Kidney capillary endothelial cell (primary cell): ENCODE data around the gene ROMO1.
"Not testable (repeated sequence)": the region's sequence is repeated elsewhere in the genome, so short reads cannot be mapped to it uniquely, and the experiment has no call there.

ENCODE experiments used
- DNase-seq: peaks from one replicate; pipeline ENCODE4 v3.0.0-alpha.2; 2018; ENCODE audit warnings: low spot score

Gene ROMO1

GRCh38 chr20:35681960-35682359 is 17.2 kb upstream of the ROMO1 start:
- no peak for DNase-seq

GRCh38 chr20:35685368-35685767 is 13.8 kb upstream of the ROMO1 start:
- DNase-seq = not testable (repeated sequence)

- not testable (repeated sequence) for DNase-seq
Observed at GRCh38 chr20:35686872-35687271, 12.3 kb upstream of the ROMO1 start.

GRCh38 chr20:35690265-35690664 is 8.9 kb upstream of the ROMO1 start:
- no peak for DNase-seq

- DNase-seq = no peak
Observed at GRCh38 chr20:35695245-35695749, 3.9 kb upstream of the ROMO1 start.

GRCh38 chr20:35695978-35696377 is 3.2 kb upstream of the ROMO1 start:
- no peak for DNase-seq

- no peak for DNase-seq
Observed at GRCh38 chr20:35697696-35698297, 1.4 kb upstream of the ROMO1 start.

- DNase-seq = no peak
Observed at GRCh38 chr20:35698298-35699126, 693 bp upstream of the ROMO1 start.

- DNase-seq = no peak
Observed at GRCh38 chr20:35699957-35700624, 886 bp downstream of the ROMO1 start.

GRCh38 chr20:35700625-35701148 is 1.5 kb downstream of the ROMO1 start:
- no peak for DNase-seq

GRCh38 chr20:35702051-35702823 is 3.0 kb downstream of the ROMO1 start:
- no peak for DNase-seq

- DNase-seq = no peak
Observed at GRCh38 chr20:35702824-35703695, 3.9 kb downstream of the ROMO1 start.

GRCh38 chr20:35704514-35705261 is 5.5 kb downstream of the ROMO1 start:
- DNase-seq = no peak

GRCh38 chr20:35705894-35706293 is 6.7 kb downstream of the ROMO1 start:
- DNase-seq = not testable (repeated sequence)

- not testable (repeated sequence) for DNase-seq
Observed at GRCh38 chr20:35706591-35707529, 7.7 kb downstream of the ROMO1 start.

GRCh38 chr20:35708502-35708901 is 9.3 kb downstream of the ROMO1 start:
- DNase-seq = no peak

GRCh38 chr20:35709259-35709658 is 10.1 kb downstream of the ROMO1 start:
- DNase-seq = no peak

- DNase-seq = no peak
Observed at GRCh38 chr20:35710039-35710438, 10.8 kb downstream of the ROMO1 start.
